ENCODE results near the gene BAG3. TPM values are rescaled to one million over a fixed set of nuclear protein-coding genes. Genes with fewer than 3 reads are reported as not detected.

Gene BAG3
- total and polyA plus RNA-seq, 9 of the 15 experiments (the other 6 are each of a cell fraction or from before 2014, with no cell fraction given) = 2.6 to 27.4 (median 7.2) TPM

GRCh38 chr10:119616882-119617570 is 34.2 kb upstream of the BAG3 start (continued):
- TF ChIP-seq ILK (tag; IDR thresholded peaks at IDR 0.05; ENCODE audit: borderline replicate concordance, low read depth) (no peak), CREB3L1 (IDR thresholded peaks at IDR 0.05; ENCODE audit: borderline replicate concordance, low read depth) (0 out of 2 replicates have a peak, but pooled peaks have one; percentile 45), CEBPB (tag; IDR thresholded peaks at IDR 0.05) (0 out of 2 replicates have a peak, but pooled peaks have one; percentile 7), NR2C2 (CRISPR knock-in tag; IDR thresholded peaks at IDR 0.05) (no peak), NR2C2 (tag; IDR thresholded peaks at IDR 0.05) (peak; percentile 77), SP1 (CRISPR knock-in tag; IDR thresholded peaks at IDR 0.05) (peak; percentile 17; the same call in 1 of the 2 replicates), CTCF (IDR thresholded peaks at IDR 0.05 in 2 of 3, conservative IDR thresholded peaks at IDR 0.05 in 1 of 3; ENCODE audit: insufficient read depth in 2 of 3, low read depth in 1 of 3, low read length in 3 of 3) (peak; percentile 74 to 82 (median 75)), YY1 (IDR thresholded peaks at IDR 0.05; ENCODE audit: borderline replicate concordance in 1 of 3, control insufficient read depth in 1 of 3, extremely low read depth in 1 of 3, insufficient read depth in 3 of 3, insufficient read length in 1 of 3, insufficient replicate concordance in 2 of 3, low read depth in 1 of 3, low read length in 2 of 3) (peak in 1 of 3 experiments; percentile 12), JUN (IDR thresholded peaks at IDR 0.05; ENCODE audit: borderline replicate concordance, low read depth, low read length) (peak; percentile 27; the same call in 1 of the 2 replicates), JUN (CRISPR knock-in tag; IDR thresholded peaks at IDR 0.05; ENCODE audit: borderline replicate concordance) (no peak), TOE1 (IDR thresholded peaks at IDR 0.05; ENCODE audit: borderline replicate concordance) (0 out of 2 replicates have a peak, but pooled peaks have one; percentile 16), TOE1 (CRISPR knock-in tag; IDR thresholded peaks at IDR 0.05; ENCODE audit: borderline replicate concordance, low read depth) (no peak), BCL6 (CRISPR knock-in tag; IDR thresholded peaks at IDR 0.05) (no peak), ZNF766 (CRISPR knock-in tag; conservative IDR thresholded peaks at IDR 0.05) (peak; percentile 74), ELF1 (tag; IDR thresholded peaks at IDR 0.05) (0 out of 2 replicates have a peak, but pooled peaks have one; percentile 56), FOSL1 (tag; conservative IDR thresholded peaks at IDR 0.05) (0 out of 2 replicates have a peak, but pooled peaks have one; percentile 19)
